Subcutaneous abdominal adipose tissue (tissue), 5 donors: ENCODE measurements around the gene LY6G6C.
A peak's percentile ranks its signal among the peaks of the same experiment; 100 is the strongest.

Source experiments
- H3K27ac ChIP-seq: one replicate; pipeline ENCODE4 v1.7.0; 2013; ENCODE audit warnings: low read depth, mild to moderate bottlenecking, inconsistent platforms, low read length, moderate library complexity
- H3K27me3 ChIP-seq, 5 donors: one replicate each; pipeline ENCODE4 v1.7.0; 2013; ENCODE audit warnings: low read length in 5 of 5, inconsistent platforms in 1 of 5; ENCODE audit not compliant: control insufficient read depth in 5 of 5, insufficient read depth in 4 of 5
- H3K36me3 ChIP-seq, 5 donors: one replicate each; pipeline ENCODE4 v1.7.0; 2013; ENCODE audit warnings: low read length in 5 of 5; ENCODE audit not compliant: control insufficient read depth in 5 of 5, insufficient read depth in 5 of 5
- H3K4me1 ChIP-seq, 5 donors: one replicate each; pipeline ENCODE4 v1.7.0; 2013; ENCODE audit warnings: low read length in 5 of 5, mild to moderate bottlenecking in 3 of 5, moderate library complexity in 1 of 5; ENCODE audit not compliant: control insufficient read depth in 5 of 5, insufficient read depth in 5 of 5
- H3K4me3 ChIP-seq, 5 donors: one replicate each; pipeline ENCODE4 v1.7.0; 2013; ENCODE audit warnings: low read length in 5 of 5, low read depth in 1 of 5
- H3K9ac ChIP-seq, 5 donors: one replicate each; pipeline ENCODE4 v1.7.0; 2013; ENCODE audit warnings: low read length in 5 of 5, mild to moderate bottlenecking in 4 of 5, moderate library complexity in 3 of 5
- H3K9me3 ChIP-seq, 5 donors: one replicate each; pipeline ENCODE4 v1.7.0; 2013; ENCODE audit warnings: low read length in 5 of 5; ENCODE audit not compliant: control insufficient read depth in 5 of 5
- donor health status: healthy.
- donor health status: healthy.
- donor health status: healthy.
- donor health status: healthy.
- donor health status: healthy.

LY6G6C gene

DNA sequence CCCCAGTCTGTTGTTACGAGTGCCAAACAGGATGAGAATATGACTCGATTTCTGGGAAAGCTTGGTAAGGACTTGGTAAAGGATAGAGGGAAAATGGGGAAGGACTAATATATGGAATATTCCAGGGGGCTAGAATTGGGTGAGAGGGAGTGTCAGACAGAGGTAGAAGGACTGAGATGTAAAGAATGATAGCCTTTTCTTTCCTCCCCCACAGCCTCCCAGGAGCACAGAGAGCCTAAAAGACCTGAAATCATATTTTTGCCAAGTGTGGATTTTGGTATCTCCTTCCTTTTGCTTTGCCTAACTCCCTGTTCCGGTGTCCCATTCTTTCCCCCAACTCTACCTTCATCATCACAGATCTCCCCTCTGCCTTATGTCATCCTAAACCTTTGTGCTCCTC lies 21.3 kb upstream of the LY6G6C start:
- Histone ChIP-seq H3K36me3 (peaks cover 0 to 3% (median 0%) of the 10 kb centered on the region in 5 donors), H3K27ac (peak overlapping the region; percentile 63), H3K27me3 (no peaks in the 10 kb centered on the region), H3K9me3 (no peaks in the 10 kb centered on the region), H3K4me1 (peaks cover 8 to 52% (median 36%) of the 10 kb centered on the region in 5 donors), H3K4me3 (no peak overlapping the region), H3K9ac (no peak overlapping the region)

DNA sequence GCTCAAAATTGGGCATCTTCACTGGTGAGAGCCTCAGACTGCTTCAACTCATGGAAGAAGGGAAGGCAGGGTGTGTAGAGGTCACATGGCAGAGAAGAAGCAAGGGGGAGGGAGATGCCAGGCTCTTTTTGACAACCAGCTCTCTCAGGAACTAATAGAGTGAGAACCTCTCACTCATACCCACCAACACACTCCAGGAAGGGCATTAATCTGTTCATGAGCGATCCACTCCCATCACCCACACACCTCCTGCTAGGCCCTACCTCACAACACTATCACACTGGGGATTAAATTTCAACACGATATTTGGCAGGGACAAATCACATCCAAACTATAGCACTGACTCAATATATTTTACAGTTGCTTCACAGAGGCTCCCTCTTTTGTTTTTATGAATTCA lies 20.3 kb upstream of the LY6G6C start:
- Histone ChIP-seq H3K36me3 (no peaks in the 10 kb centered on the region), H3K4me1 (peaks cover 4 to 54% (median 37%) of the 10 kb centered on the region in 5 donors), H3K27ac (peak overlapping the region; percentile 63), H3K9ac (no peak overlapping the region), H3K27me3 (no peaks in the 10 kb centered on the region), H3K4me3 (no peak overlapping the region), H3K9me3 (no peaks in the 10 kb centered on the region)

DNA sequence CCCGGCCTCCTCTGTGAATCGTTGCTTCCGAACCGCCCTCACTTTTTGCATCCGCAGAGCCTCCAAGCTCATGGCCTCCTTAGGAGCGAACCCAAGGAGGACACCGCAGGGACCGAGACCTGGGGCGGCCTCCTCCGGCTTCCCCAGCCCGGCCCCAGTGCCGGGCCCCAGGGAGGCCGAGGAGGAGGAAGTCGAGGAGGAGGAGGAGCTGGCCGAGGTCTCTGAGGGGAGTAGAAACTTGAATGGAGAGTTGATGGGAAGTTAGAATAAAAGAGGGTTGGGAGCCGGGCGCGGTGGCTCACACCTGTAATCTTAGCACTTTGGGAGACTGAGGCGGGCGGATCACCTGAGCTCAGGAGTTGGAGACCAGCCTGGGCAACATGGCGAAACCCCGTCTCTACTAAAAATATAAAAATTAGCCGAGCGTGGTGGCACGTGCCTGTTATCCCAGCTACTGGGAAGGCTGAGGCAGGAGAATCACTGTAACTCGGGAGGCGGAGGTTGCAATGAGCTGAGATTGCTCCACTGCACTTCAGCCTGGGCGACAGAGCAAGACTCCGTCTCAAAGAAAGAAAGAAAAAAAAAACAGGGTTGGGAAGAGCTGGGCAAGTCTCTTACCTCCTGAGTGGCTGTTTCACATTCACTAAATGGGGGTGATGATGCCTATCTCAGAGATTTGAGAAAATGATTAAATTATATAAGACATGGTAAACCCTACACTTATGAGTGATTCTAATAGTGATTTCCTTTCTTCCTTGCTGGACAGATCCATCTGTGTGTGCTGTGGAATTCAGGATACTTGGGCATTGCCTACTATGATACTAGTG lies 19.1 kb upstream of the LY6G6C start:
- Histone ChIP-seq H3K36me3 (no peaks in the 10 kb centered on the region), H3K9me3 (no peaks in the 10 kb centered on the region), H3K27ac (peak overlapping the region; percentile 49), H3K27me3 (no peaks in the 10 kb centered on the region), H3K4me3 (peak overlapping the region; percentile 80 to 94 (median 85)), H3K4me1 (peaks cover 4 to 60% (median 41%) of the 10 kb centered on the region in 5 donors), H3K9ac (peak overlapping the region; percentile 68 to 86 (median 76))

DNA sequence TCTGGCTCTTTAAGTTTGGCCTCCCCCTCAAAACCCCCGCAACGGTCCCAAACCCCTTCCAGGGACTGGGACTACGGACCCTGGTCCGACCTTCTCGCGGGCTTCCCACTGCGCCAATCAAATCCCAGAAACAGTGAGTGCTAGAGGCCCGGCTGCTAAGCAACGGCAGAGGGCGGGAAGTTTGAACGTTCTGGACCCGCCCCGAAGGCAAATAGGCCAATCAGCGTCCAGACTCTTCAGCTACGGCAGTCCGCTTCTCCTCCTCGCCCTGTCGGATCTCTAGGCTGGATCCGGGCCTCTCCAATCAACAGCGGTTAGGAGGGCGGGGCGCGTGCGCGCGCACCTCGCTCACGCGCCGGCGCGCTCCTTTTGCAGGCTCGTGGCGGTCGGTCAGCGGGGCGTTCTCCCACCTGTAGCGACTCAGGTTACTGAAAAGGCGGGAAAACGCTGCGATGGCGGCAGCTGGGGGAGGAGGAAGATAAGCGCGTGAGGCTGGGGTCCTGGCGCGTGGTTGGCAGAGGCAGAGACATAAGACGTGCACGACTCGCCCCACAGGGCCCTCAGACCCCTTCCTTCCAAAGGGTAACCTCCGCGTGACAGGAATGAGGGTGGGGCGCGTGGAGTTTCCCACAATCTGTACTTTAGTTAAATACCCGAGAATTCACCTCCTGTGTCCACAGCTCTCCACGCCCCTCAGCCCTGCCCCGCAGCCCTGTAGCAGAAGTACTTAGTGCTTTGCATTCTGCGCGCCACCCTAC lies 18.3 kb upstream of the LY6G6C start, which contains the start of gene MSH5:
Gene MSH5 (plus strand): TSS at position 367 of the 758 bp plus-strand sequence. CDS start 462 bp downstream, outside the sequence.
- no peaks in the 10 kb centered on the region for H3K36me3 ChIP-seq
- H3K27ac ChIP-seq: peak within 1 kb of the TSS; percentile 49
- H3K9ac ChIP-seq: peak within 1 kb of the TSS; percentile 68 to 86 (median 76)
- peaks cover 4 to 68% (median 49%) of the 10 kb centered on the region in 5 donors for H3K4me1 ChIP-seq
- peak within 1 kb of the TSS; percentile 80 to 94 (median 85) for H3K4me3 ChIP-seq
- H3K27me3 ChIP-seq: no peaks in the 10 kb centered on the region
- no peaks in the 10 kb centered on the region for H3K9me3 ChIP-seq

DNA sequence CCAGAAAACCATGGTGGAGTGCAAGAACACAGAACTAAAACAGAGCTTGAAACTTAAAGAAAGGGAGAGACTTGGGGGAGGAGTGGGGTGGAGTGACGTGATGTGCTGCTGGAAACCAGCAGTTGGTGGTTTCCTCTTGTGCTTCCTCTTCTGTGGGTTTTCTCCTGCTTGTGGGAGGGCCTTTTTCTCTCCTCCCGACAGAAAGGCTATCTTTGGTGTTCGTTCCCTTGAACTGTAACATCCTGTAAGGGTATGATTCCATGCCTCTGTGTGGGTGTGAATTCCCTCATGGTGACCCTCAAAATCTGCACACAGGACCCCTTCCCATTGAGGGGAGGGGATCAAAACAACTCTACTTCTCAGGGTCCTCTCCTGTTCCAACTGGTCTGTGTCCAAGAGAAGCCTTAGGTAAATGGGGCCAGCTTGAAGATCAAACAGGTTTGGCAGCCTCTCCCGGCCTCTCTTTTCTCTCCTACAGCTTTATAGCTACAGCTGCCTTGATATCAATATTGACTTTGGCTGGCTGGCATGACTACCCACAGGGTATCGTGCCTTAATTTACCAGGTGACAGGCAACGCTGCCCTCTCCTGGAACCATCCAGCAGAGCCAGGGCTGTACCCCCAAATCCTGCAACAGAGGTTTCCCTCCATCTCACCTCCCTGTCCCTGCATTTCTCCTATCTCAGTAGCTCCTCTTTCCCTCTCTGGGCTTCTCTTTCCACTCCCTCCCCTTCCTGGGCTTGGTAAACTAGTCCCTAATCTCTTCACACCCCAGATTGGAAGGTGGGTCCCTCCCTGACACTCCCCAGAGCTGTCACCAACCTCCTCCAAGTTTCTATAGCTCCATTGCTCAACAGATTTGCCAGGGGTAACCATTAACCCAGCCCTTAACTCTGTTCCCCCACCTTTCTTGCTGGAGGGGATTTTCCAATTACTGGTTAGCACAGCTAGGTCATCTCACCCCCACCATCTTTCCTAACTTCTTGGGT lies 16.7 kb upstream of the LY6G6C start:
- Histone ChIP-seq H3K4me1 (peaks cover 9 to 84% (median 64%) of the 10 kb centered on the region in 5 donors), H3K27ac (peak overlapping the region; percentile 100), H3K9me3 (no peaks in the 10 kb centered on the region), H3K9ac (peak overlapping the region in 4 of 5 donors; percentile 21 to 48 (median 34)), H3K36me3 (peaks cover 0 to 13% (median 10%) of the 10 kb centered on the region in 5 donors), H3K4me3 (peak overlapping the region in 4 of 5 donors; percentile 19 to 97 (median 32)), H3K27me3 (no peaks in the 10 kb centered on the region)

DNA sequence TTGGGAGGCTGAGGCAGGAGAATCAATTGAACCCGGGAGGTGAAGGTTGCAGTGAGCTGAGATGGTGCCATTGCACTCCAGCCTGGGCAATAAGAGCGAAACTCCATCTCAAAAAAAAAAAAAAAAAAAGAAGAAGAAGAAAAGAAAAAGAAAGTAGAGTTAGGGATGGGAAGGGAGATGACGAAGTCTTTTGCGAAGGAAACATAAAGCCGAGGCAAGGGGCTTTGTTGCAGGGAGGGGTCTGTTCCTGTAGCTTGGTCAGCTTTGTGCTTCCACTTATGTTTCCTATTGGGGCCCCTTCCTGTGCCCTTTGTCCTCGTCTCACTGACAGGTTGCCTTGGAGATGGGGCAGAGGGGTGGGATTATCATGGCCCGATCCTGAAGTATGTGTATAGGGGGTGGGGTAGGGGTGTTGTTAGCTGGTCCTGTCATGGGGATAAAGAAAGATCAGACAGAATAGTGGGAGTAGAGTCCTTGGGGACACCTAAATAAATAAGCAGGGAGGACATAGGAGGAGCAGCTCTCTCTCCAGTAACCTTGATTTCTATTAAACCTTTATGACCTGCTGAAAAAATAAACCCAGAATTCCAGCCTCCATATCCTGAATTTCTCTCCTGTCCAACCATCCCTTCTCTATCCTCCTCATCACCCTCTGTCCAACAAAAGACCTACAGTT lies 15.9 kb upstream of the LY6G6C start:
- Histone ChIP-seq H3K36me3 (peaks cover 0 to 19% (median 15%) of the 10 kb centered on the region in 5 donors), H3K9me3 (no peaks in the 10 kb centered on the region), H3K9ac (peak overlapping the region in 3 of 5 donors; percentile 23 to 48 (median 42)), H3K4me1 (peaks cover 9 to 87% (median 68%) of the 10 kb centered on the region in 5 donors), H3K27me3 (no peaks in the 10 kb centered on the region), H3K27ac (peak overlapping the region; percentile 100), H3K4me3 (peak overlapping the region in 4 of 5 donors; percentile 19 to 97 (median 88))

DNA sequence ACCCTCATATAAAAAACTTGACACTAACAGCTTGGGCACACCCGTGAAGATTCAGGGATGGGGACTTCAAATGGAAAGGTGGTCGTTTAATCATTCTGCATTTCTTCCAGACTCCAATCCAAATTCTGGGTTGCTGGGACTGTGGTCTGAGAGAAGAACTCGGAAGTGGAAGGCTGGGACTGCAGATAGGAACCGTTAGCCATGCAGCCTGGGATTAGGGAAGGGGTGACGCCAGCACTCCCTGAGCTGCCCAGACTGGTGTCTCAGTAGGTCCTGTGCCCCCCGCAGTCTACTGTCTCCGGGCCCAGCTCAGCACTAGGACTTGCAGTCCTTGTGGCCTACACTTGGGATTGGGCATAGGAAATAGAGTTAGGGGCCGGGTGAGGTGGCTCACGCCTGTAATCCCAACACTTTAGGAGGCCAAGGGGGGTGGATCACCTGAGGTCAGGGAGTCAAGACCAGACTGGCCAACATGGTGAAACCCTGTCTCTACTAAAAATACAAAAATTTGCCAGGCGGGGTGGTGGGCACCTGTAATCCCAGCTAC lies 15.3 kb upstream of the LY6G6C start:
- Histone ChIP-seq H3K36me3 (peaks cover 3 to 25% (median 21%) of the 10 kb centered on the region in 5 donors), H3K4me3 (peak overlapping the region; percentile 80 to 98 (median 93)), H3K9me3 (no peaks in the 10 kb centered on the region), H3K4me1 (peaks cover 9 to 87% (median 71%) of the 10 kb centered on the region in 5 donors), H3K27ac (peak overlapping the region; percentile 100), H3K9ac (peak overlapping the region in 4 of 5 donors; percentile 71 to 100 (median 98)), H3K27me3 (no peaks in the 10 kb centered on the region)

DNA sequence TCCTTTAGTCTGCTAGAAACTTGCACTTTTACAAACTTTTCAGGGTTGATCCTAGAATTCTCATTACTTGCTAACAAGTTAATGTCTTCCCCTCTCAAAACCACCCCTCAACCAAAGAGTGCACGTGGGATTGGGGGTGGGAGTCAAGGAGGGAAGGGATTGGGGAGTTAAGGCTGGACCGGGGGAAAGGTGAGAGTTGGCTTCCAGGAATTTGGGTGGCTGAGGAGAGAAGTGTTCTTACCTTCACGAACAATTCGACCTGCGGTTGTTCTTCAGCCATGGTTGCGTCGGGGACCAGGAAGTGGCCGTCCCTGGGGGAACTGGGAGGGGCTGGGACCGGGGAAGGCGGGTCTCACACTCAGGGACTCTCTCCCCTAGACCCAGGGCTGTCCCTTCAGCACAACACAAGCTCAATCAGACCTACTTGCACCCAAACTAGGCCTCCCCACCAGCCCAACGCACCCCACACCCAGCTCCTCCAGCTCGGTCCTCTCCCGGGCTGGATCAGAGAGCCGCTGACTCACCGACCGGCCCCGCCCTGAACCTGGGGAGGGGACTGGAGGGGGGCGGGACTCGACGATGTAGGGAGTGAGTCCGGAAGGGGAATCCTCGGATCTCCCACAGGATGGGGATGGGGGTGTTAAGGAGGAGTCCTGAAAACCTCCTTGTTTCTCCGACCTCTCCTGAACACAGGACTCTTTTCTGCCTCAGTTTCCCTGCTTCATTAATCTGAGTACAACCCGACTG lies 14.6 kb upstream of the LY6G6C start, which contains the start of gene CLIC1:
Gene CLIC1 (minus strand): TSS at position 510 of the 747 bp plus-strand sequence. CDS start 230 bp downstream, at position 280.
- Histone ChIP-seq H3K9me3 (no peaks in the 10 kb centered on the region), H3K27me3 (no peaks in the 10 kb centered on the region), H3K4me1 (peaks cover 13 to 86% (median 71%) of the 10 kb centered on the region in 5 donors), H3K4me3 (peak within 1 kb of the TSS; percentile 80 to 98 (median 93)), H3K9ac (peak within 1 kb of the TSS; percentile 97 to 100 (median 98)), H3K27ac (peak within 1 kb of the TSS; percentile 100), H3K36me3 (peaks cover 7 to 32% (median 27%) of the 10 kb centered on the region in 5 donors)
